ENCODE measurements around the gene PGA4. TPM values are rescaled to one million over a fixed set of nuclear protein-coding genes. Genes with fewer than 3 reads are reported as not detected.

PGA4 gene
- total RNA-seq, 1 donor from 2014 or later, result 30.8 TPM

DNA sequence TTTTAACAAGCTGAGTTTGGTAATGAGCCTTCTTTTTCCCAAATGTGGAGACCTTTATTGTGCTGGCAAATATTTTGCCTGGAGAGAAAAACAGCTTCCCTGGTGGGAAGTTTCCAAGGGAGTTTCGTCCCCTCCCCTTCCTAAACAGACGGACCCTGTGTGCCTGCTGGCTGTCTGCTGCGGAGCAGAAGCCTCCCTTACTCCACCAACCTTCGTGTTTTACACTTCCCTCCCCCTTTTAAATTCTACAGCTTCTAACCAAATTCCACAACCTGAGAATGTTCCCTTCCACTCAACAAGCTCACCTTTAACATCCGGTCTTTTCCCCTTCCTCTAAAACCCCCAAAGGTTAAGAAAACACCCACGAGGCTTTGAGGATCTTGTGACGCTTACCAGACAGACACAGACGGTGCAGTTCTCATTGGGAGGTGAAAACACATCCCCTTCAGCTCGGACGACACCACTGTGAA lies 55.9 kb downstream of the PGA4 start:
- no peak for DNase-seq (ENCODE audit: low spot score)

DNA sequence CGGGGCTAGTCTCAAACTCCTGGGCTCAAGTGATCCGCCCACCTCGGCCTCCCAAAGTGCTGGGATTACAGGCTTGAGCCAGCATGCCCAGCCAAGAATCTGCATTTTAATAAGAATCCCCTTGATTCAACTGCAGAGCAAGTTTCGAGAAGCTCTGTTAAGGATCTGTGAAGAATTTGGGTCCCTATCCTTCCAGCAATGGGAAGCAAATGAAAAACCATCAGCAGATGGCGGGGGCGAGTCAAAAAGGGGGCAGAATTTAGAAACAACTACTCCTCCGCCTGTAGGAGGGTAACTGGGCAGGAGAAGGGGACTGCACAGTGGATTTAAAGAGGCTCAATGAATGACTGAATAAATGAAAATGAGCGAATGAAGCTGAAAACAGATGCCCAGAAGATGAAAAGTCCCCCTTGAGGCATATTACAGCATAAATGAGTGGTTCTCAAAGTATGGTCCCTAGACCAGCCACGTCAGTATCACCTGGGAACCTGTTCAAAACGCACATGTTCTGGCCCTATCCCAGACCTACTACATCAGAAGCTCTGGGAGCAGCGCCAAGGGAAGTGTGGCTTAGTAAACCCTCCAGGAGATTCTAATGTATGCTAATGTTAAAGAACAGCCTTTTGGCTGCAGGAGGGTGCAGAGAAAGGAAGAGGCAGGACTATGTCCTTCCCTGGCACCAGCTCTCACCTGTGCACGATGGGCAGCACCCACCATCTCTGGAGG lies 58.0 kb downstream of the PGA4 start:
- DNase-seq (ENCODE audit: low spot score), result no peak

DNA sequence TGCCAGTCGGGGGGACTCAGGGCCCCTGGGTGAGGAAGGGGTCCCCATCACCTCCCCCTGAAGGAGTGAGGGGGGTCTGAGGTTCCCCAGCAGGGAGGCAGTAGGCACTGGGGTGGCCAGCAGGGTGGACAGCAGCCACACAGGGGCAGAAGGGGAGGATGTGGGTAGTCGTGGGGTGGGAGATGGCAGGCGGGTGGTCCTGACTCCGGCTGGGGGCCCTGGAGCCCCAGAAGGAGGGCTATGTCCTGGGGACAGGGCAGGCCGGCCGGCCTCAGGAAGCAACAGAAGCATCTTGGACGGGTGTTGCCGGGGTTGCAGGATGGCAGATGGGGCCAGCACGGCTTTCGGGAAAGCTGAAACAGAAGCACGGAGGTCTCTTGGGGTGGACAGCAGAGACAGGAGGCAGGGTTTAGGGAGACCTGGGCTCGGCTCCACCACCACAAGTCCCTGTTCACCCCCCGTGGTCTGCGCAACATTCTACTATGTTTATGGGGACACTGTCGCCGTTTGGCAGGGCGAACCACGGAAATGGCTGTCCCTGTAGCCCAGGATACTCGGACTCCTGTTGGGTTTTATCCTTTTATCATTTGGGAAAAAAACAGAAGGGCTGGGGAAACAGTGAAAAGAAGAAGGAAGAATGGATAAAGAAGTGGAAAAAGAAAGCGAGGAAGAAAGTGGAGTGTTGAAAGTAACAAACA lies 58.9 kb downstream of the PGA4 start:
- DNase-seq (ENCODE audit: low spot score), result no peak

Other genes starting within 250 kb of the PGA4 start
- gene CD5, start 119.9 kb upstream of the PGA4 start, total RNA-seq (ENCODE audit: insufficient read depth, low replicate concordance), result not detected
- gene VPS37C, start 60.9 kb upstream of the PGA4 start, total RNA-seq (ENCODE audit: insufficient read depth, low replicate concordance), result 11.1 TPM
- gene PGA3, start 18.8 kb upstream of the PGA4 start, total RNA-seq (ENCODE audit: insufficient read depth, low replicate concordance), result 37.8 TPM
- 8.9 TPM for gene PGA5, start 18.8 kb downstream of the PGA4 start, total RNA-seq (ENCODE audit: insufficient read depth, low replicate concordance)
- not detected for gene VWCE, start 73.0 kb downstream of the PGA4 start, total RNA-seq (ENCODE audit: insufficient read depth, low replicate concordance)
- gene DDB1, start 110.8 kb downstream of the PGA4 start, total RNA-seq (ENCODE audit: insufficient read depth, low replicate concordance), result 243 TPM
- 22.4 TPM for gene TKFC, start 110.9 kb downstream of the PGA4 start, total RNA-seq (ENCODE audit: insufficient read depth, low replicate concordance)
- 26.2 TPM for gene CYB561A3, start 139.5 kb downstream of the PGA4 start, total RNA-seq (ENCODE audit: insufficient read depth, low replicate concordance)
- 16.6 TPM for gene TMEM138, start 140.0 kb downstream of the PGA4 start, total RNA-seq (ENCODE audit: insufficient read depth, low replicate concordance)
- gene TMEM216, start 170.2 kb downstream of the PGA4 start, total RNA-seq (ENCODE audit: insufficient read depth, low replicate concordance), result 16.9 TPM
- 18.3 TPM for gene CPSF7, start 207.6 kb downstream of the PGA4 start, total RNA-seq (ENCODE audit: insufficient read depth, low replicate concordance)
- 57.3 TPM for gene SDHAF2, start 207.8 kb downstream of the PGA4 start, total RNA-seq (ENCODE audit: insufficient read depth, low replicate concordance)